ENCODE data around the gene LCE1C. TPM values are rescaled to one million over a fixed set of nuclear protein-coding genes. Genes with fewer than 3 reads are reported as not detected.

The LCE1C gene
- total and polyA plus RNA-seq, 9 of the 15 experiments (the other 6 are each of a cell fraction or from before 2014, with no cell fraction given): not detected

- no peaks in the 10 kb centered on the region for H3K9me1 ChIP-seq (ENCODE audit: control insufficient read depth, insufficient read depth, low read length)
- in situ Hi-C loops (cut with MboI) (no loop called here), intact Hi-C loops (cut with micrococcal nuclease) (no loop called here)
- no peak within 1 kb of the TSS for H3K27ac ChIP-seq (ENCODE audit: extremely low read depth, low read depth, low read length)
- no peaks in the 10 kb centered on the region for H3K79me2 ChIP-seq (ENCODE audit: control insufficient read depth, insufficient read depth, low read length)
- WGBS (ENCODE audit: insufficient coverage, low coverage, missing lambda C conversion rate): 0% methylated on average over 2 of the region's 2 CpGs
- no peaks in the 10 kb centered on the region for H4K20me1 ChIP-seq (replicated peaks; ENCODE audit: control insufficient read depth, insufficient read depth, low read length)
- peaks cover 0 to 6% of the 10 kb centered on the region in 2 experiments; a peak in 1 of 5 replicates for H3K27me3 ChIP-seq (ENCODE audit: control insufficient read depth in 2 of 2, insufficient read depth in 2 of 2, low read length in 2 of 2)
- no peaks in the 10 kb centered on the region for H3K9me3 ChIP-seq (replicated peaks; ENCODE audit: control insufficient read depth, insufficient read depth, low read depth, low read length)
- no TSS peak for BruUV-seq (replicated peaks)
- H3K36me3 ChIP-seq (ENCODE audit: control insufficient read depth, insufficient read depth, low read length): no peaks in the 10 kb centered on the region
- H3K9ac ChIP-seq (ENCODE audit: insufficient read depth in 1 of 2, low read depth in 2 of 2, low read length in 2 of 2): no peak within 1 kb of the TSS
- H3K4me1 ChIP-seq (replicated peaks in 1 of 2; ENCODE audit: control insufficient read depth in 2 of 2, insufficient read depth in 2 of 2, low read length in 2 of 2): no peaks in the 10 kb centered on the region
- no peak within 1 kb of the TSS for H2AFZ ChIP-seq (ENCODE audit: low read depth, low read length)
- FAIRE-seq (no peak), ATAC-seq (no peak), DNase-seq (ENCODE audit: extremely low read depth in 1 of 4, low spot score in 3 of 4) (no peak)
- H3K4me2 ChIP-seq (ENCODE audit: insufficient read depth, low read length): no peak within 1 kb of the TSS
- no peak for TF ChIP-seq STAG1 (CRISPR knock-in tag; IDR thresholded peaks at IDR 0.05; ENCODE audit: borderline replicate concordance)
- CTCF ChIA-PET (ENCODE audit: low intra/inter-chr PET ratio): no interaction called here
- POLR2A ChIA-PET: no interaction called here
- H3K4me3 ChIP-seq: no peak within 1 kb of the TSS
These were observed 20.4 kb downstream of the LCE1C start, which contains the start of gene LCE1E for GRCh38 chr1:152786077-152786476. TSS of gene LCE1E (plus strand) at chr1:152786257. CDS start at chr1:152787300, 1,043 bp downstream.

- WGBS (ENCODE audit: insufficient coverage, low coverage, missing lambda C conversion rate): 3% methylated on average over 2 of the region's 2 CpGs
- TF ChIP-seq ZNF695 (CRISPR knock-in tag; IDR thresholded peaks at IDR 0.05) (no peak), KLF1 (tag; IDR thresholded peaks at IDR 0.05) (no peak), HOMEZ (CRISPR knock-in tag; IDR thresholded peaks at IDR 0.05) (no peak), GABPA (tag; conservative IDR thresholded peaks at IDR 0.05; ENCODE audit: low read depth) (no peak), ZNF584 (CRISPR knock-in tag; IDR thresholded peaks at IDR 0.05; ENCODE audit: low read depth) (no peak), RNF2 (IDR thresholded peaks at IDR 0.05) (no peak), FOXK1 (CRISPR knock-in tag; IDR thresholded peaks at IDR 0.05; ENCODE audit: borderline replicate concordance) (no peak), FOSL1 (tag; conservative IDR thresholded peaks at IDR 0.05) (no peak), SMAD2 (IDR thresholded peaks at IDR 0.05; ENCODE audit: low read depth, low read length) (no peak), NFYB (IDR thresholded peaks at IDR 0.05; ENCODE audit: extremely low read depth, insufficient read length) (no peak), SNIP1 (IDR thresholded peaks at IDR 0.05; ENCODE audit: low read depth) (no peak), TFAM (CRISPR knock-in tag; conservative IDR thresholded peaks at IDR 0.05) (no peak), TRIM28 (IDR thresholded peaks at IDR 0.05) (no peak)
- TF ChIP-seq, protein P1, sequence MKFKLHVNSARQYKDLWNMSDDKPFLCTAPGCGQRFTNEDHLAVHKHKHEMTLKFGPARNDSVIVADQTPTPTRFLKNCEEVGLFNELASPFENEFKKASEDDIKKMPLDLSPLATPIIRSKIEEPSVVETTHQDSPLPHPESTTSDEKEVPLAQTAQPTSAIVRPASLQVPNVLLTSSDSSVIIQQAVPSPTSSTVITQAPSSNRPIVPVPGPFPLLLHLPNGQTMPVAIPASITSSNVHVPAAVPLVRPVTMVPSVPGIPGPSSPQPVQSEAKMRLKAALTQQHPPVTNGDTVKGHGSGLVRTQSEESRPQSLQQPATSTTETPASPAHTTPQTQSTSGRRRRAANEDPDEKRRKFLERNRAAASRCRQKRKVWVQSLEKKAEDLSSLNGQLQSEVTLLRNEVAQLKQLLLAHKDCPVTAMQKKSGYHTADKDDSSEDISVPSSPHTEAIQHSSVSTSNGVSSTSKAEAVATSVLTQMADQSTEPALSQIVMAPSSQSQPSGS (CRISPR knock-in tag; IDR thresholded peaks at IDR 0.05): no peak
These were observed 23.4 kb downstream of the LCE1C start for GRCh38 chr1:152783095-152783494.

More at GRCh38 chr1:152783095-152783494, 23.4 kb downstream of the LCE1C start:
- DNase-seq (ENCODE audit: extremely low read depth in 1 of 4, low spot score in 3 of 4): no peak
- BruUV-seq (replicated peaks): no TSS peak
- CTCF ChIA-PET (ENCODE audit: low intra/inter-chr PET ratio): interaction anchor here (0.6 kb wide), 1 partner anchor 129 kb away, joined by 3 read pairs; no protein-coding TSS in a partner anchor
- no peaks in the 10 kb centered on the region for H3K79me2 ChIP-seq (ENCODE audit: control insufficient read depth, insufficient read depth, low read length)
- no peaks in the 10 kb centered on the region for H3K4me1 ChIP-seq (replicated peaks in 1 of 2; ENCODE audit: control insufficient read depth in 2 of 2, insufficient read depth in 2 of 2, low read length in 2 of 2)
- no peak overlapping the region for H3K4me3 ChIP-seq
- intact Hi-C loops (cut with micrococcal nuclease) (no loop called here), in situ Hi-C loops (cut with MboI) (no loop called here)
- H3K9me1 ChIP-seq (ENCODE audit: control insufficient read depth, insufficient read depth, low read length): no peaks in the 10 kb centered on the region
- ATAC-seq: no peak
- no peak overlapping the region for H2AFZ ChIP-seq (ENCODE audit: low read depth, low read length)
- no peak overlapping the region for H3K9ac ChIP-seq (ENCODE audit: insufficient read depth in 1 of 2, low read depth in 2 of 2, low read length in 2 of 2)
- H3K4me2 ChIP-seq (ENCODE audit: insufficient read depth, low read length): no peak overlapping the region
- no peaks in the 10 kb centered on the region for H3K36me3 ChIP-seq (ENCODE audit: control insufficient read depth, insufficient read depth, low read length)
- H3K27ac ChIP-seq (ENCODE audit: extremely low read depth, low read depth, low read length): no peak overlapping the region
- POLR2A ChIA-PET: no interaction called here
- H3K9me3 ChIP-seq (replicated peaks; ENCODE audit: control insufficient read depth, insufficient read depth, low read depth, low read length): no peaks in the 10 kb centered on the region
- FAIRE-seq: no peak
- no peaks in the 10 kb centered on the region for H4K20me1 ChIP-seq (replicated peaks; ENCODE audit: control insufficient read depth, insufficient read depth, low read length)
- no peaks in the 10 kb centered on the region for H3K27me3 ChIP-seq (ENCODE audit: control insufficient read depth in 2 of 2, insufficient read depth in 2 of 2, low read length in 2 of 2)

Measured in K562 (cell line).